Measurements from ENCODE around the gene CCDC17.
A peak's percentile ranks its signal among the peaks of the same experiment; 100 is the strongest.

The CCDC17 gene

DNA sequence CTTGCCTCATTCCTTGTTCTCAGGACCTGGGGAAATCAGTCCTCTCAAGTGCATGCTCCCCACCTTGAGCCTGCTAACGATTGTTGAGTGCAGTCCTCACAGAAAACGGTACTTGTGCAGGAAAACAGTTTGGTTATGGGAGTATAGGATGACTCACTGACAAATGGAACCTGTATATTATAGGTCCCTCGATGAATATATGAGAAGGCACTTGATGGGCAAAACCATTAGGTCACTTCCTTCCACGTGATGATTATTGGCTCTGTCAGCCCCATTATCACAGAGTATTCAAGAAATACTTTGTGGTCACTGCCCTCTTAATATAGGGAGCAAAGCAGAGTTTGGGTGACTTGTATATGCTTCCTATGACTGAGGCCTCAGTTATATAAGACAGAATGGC, 6.2 kb downstream of the CCDC17 start:
- H3K9me3 ChIP-seq (ENCODE audit: control insufficient read depth, low read length): no peaks in the 10 kb centered on the region
- no peak overlapping the region for H3K18ac ChIP-seq (ENCODE audit: low read depth in 1 of 2, low read length in 2 of 2)
- H3K79me1 ChIP-seq (replicated peaks; ENCODE audit: low read length, poor library complexity, severe bottlenecking): peaks cover 6% of the 10 kb centered on the region
- H3K27ac ChIP-seq (ENCODE audit: low read length, poor library complexity, severe bottlenecking): no peak overlapping the region
- no peak overlapping the region for H2AFZ ChIP-seq (ENCODE audit: low read depth, low read length)
- H3K14ac ChIP-seq (ENCODE audit: low read length in 2 of 2): no peak overlapping the region
- no peak overlapping the region for H2BK12ac ChIP-seq (ENCODE audit: low read length in 2 of 2)
- 39% methylated on average over 4 of the region's 4 CpGs for WGBS
- no peak overlapping the region for H4K91ac ChIP-seq (ENCODE audit: low read length)
- no peaks in the 10 kb centered on the region for H3K27me3 ChIP-seq (ENCODE audit: control insufficient read depth in 1 of 2, insufficient read depth in 1 of 2, low read length in 2 of 2)
- H3K9ac ChIP-seq (ENCODE audit: low read length): no peak overlapping the region
- H2BK5ac ChIP-seq (ENCODE audit: low read depth, low read length, poor library complexity, severe bottlenecking): no peak overlapping the region
- peak; percentile 58 for DNase-seq
- no peak overlapping the region for H3K4me2 ChIP-seq (ENCODE audit: low read length, poor library complexity, severe bottlenecking)
- H2BK15ac ChIP-seq (ENCODE audit: low read depth, poor library complexity, severe bottlenecking): no peak overlapping the region
- H2BK120ac ChIP-seq (ENCODE audit: low read depth, low read length): no peak overlapping the region
- H4K8ac ChIP-seq (ENCODE audit: low read length): no peak overlapping the region
- peaks cover 48 to 77% of the 10 kb centered on the region in 2 experiments for H3K36me3 ChIP-seq (ENCODE audit: control insufficient read depth in 1 of 2, insufficient read depth in 2 of 2, low read depth in 1 of 2, low read length in 2 of 2)
- no peak overlapping the region for H3K4me3 ChIP-seq (ENCODE audit: insufficient read depth in 1 of 2, low read depth in 1 of 2, low read length in 2 of 2)
- H3K4me1 ChIP-seq (ENCODE audit: control insufficient read depth, insufficient read depth, low read depth, low read length): no peaks in the 10 kb centered on the region
- H3K4ac ChIP-seq (ENCODE audit: low read depth in 1 of 2, low read length in 2 of 2): no peak overlapping the region
- no peak overlapping the region for H3K23ac ChIP-seq (ENCODE audit: low read length in 2 of 2)
- no peak overlapping the region for H2AK5ac ChIP-seq (ENCODE audit: low read length, severe bottlenecking)

DNA sequence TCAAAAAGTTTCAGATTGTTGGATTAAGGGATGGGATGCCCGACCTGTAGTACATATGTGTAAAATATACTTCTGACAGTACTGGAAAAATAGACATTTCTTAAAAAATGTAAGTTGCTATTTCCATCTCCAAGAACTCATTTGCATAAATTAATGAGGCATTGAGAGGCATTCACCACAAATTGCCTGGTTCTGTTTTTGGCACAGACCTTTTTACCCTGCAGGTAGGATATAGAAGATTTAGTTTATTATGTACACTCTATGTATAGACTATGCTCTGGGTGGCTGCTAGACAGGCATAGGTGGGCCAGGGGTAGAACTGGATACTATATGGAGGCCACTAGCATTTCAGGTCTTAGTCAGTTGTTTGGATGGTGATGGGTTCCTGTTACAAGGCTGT, 8.0 kb downstream of the CCDC17 start:
- H3K9me3 ChIP-seq (ENCODE audit: control insufficient read depth, low read length): no peaks in the 10 kb centered on the region
- no peak overlapping the region for H3K27ac ChIP-seq (ENCODE audit: low read length, poor library complexity, severe bottlenecking)
- H3K18ac ChIP-seq (ENCODE audit: low read depth in 1 of 2, low read length in 2 of 2): no peak overlapping the region
- H3K4me1 ChIP-seq (ENCODE audit: control insufficient read depth, insufficient read depth, low read depth, low read length): no peaks in the 10 kb centered on the region
- no peak overlapping the region for H2BK120ac ChIP-seq (ENCODE audit: low read depth, low read length)
- H4K91ac ChIP-seq (ENCODE audit: low read length): no peak overlapping the region
- no peak overlapping the region for H3K9ac ChIP-seq (ENCODE audit: low read length)
- no peaks in the 10 kb centered on the region for H3K27me3 ChIP-seq (ENCODE audit: control insufficient read depth in 1 of 2, insufficient read depth in 1 of 2, low read length in 2 of 2)
- H2AK5ac ChIP-seq (ENCODE audit: low read length, severe bottlenecking): no peak overlapping the region
- H2BK5ac ChIP-seq (ENCODE audit: low read depth, low read length, poor library complexity, severe bottlenecking): no peak overlapping the region
- no peak overlapping the region for H3K4me2 ChIP-seq (ENCODE audit: low read length, poor library complexity, severe bottlenecking)
- no CpG with 5 or more reads among the region's 1 CpG for WGBS
- H3K4ac ChIP-seq (ENCODE audit: low read depth in 1 of 2, low read length in 2 of 2): no peak overlapping the region
- no peak overlapping the region for H2AFZ ChIP-seq (ENCODE audit: low read depth, low read length)
- no peak overlapping the region for H4K8ac ChIP-seq (ENCODE audit: low read length)
- no peak overlapping the region for H3K14ac ChIP-seq (ENCODE audit: low read length in 2 of 2)
- H2BK15ac ChIP-seq (ENCODE audit: low read depth, poor library complexity, severe bottlenecking): no peak overlapping the region
- DNase-seq: no peak
- no peak overlapping the region for H2BK12ac ChIP-seq (ENCODE audit: low read length in 2 of 2)
- peaks cover 7% of the 10 kb centered on the region for H3K79me1 ChIP-seq (replicated peaks; ENCODE audit: low read length, poor library complexity, severe bottlenecking)
- H3K36me3 ChIP-seq (ENCODE audit: control insufficient read depth in 1 of 2, insufficient read depth in 2 of 2, low read depth in 1 of 2, low read length in 2 of 2): peaks cover 35 to 82% of the 10 kb centered on the region in 2 experiments
- H3K4me3 ChIP-seq (ENCODE audit: insufficient read depth in 1 of 2, low read depth in 1 of 2, low read length in 2 of 2): no peak overlapping the region
- no peak overlapping the region for H3K23ac ChIP-seq (ENCODE audit: low read length in 2 of 2)

DNA sequence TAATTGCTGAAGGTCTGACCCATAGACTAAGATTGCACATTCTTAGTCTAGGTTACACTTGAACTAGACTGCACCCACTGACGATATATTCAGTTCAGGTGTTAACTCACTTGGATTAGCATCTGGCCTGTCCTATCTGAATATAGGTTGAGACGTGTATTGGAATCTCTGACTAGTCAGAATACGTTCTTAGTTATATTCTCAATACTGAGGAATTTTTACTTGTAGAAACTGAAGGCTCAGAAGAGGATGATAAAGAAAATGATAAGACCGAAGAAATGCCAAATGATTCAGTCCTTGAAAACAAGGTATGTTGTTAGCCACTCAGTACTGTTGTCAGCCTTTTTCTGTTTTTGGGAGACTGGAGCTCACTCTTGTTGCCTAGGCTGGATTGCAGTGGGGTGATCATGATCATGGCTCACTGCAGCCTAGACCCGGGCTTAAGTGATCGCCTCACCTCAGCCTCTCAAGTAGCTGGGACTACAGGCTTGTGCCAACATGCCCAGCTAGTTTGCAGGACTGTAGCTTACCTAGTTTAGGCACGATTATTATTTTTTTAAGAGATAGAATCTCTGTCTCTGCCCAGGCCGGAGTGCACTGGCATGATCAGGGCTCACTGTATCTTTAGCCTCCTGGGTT, 10.8 kb downstream of the CCDC17 start:
- Histone ChIP-seq H2BK12ac (ENCODE audit: low read length in 2 of 2) (no peak overlapping the region), H3K4me3 (ENCODE audit: insufficient read depth in 1 of 2, low read depth in 1 of 2, low read length in 2 of 2) (no peak overlapping the region), H3K4me1 (ENCODE audit: control insufficient read depth, insufficient read depth, low read depth, low read length) (no peaks in the 10 kb centered on the region), H3K36me3 (ENCODE audit: control insufficient read depth in 1 of 2, insufficient read depth in 2 of 2, low read depth in 1 of 2, low read length in 2 of 2) (peaks cover 26 to 78% of the 10 kb centered on the region in 2 experiments), H3K79me1 (replicated peaks; ENCODE audit: low read length, poor library complexity, severe bottlenecking) (peaks cover 5% of the 10 kb centered on the region), H3K9me3 (ENCODE audit: control insufficient read depth, low read length) (no peaks in the 10 kb centered on the region), H2BK15ac (ENCODE audit: low read depth, poor library complexity, severe bottlenecking) (no peak overlapping the region), H3K18ac (ENCODE audit: low read depth in 1 of 2, low read length in 2 of 2) (no peak overlapping the region), H2AK5ac (ENCODE audit: low read length, severe bottlenecking) (no peak overlapping the region), H2AFZ (ENCODE audit: low read depth, low read length) (no peak overlapping the region), H3K4me2 (ENCODE audit: low read length, poor library complexity, severe bottlenecking) (no peak overlapping the region), H4K8ac (ENCODE audit: low read length) (no peak overlapping the region), H3K4ac (ENCODE audit: low read depth in 1 of 2, low read length in 2 of 2) (no peak overlapping the region), H2BK5ac (ENCODE audit: low read depth, low read length, poor library complexity, severe bottlenecking) (no peak overlapping the region), H3K27me3 (ENCODE audit: control insufficient read depth in 1 of 2, insufficient read depth in 1 of 2, low read length in 2 of 2) (no peaks in the 10 kb centered on the region), H3K27ac (ENCODE audit: low read length, poor library complexity, severe bottlenecking) (no peak overlapping the region), H3K9ac (ENCODE audit: low read length) (no peak overlapping the region), H3K23ac (ENCODE audit: low read length in 2 of 2) (no peak overlapping the region), H3K14ac (ENCODE audit: low read length in 2 of 2) (no peak overlapping the region), H4K91ac (ENCODE audit: low read length) (no peak overlapping the region), H2BK120ac (ENCODE audit: low read depth, low read length) (no peak overlapping the region)
- 85% methylated on average over 8 of the region's 8 CpGs for WGBS
- no peak for DNase-seq

DNA sequence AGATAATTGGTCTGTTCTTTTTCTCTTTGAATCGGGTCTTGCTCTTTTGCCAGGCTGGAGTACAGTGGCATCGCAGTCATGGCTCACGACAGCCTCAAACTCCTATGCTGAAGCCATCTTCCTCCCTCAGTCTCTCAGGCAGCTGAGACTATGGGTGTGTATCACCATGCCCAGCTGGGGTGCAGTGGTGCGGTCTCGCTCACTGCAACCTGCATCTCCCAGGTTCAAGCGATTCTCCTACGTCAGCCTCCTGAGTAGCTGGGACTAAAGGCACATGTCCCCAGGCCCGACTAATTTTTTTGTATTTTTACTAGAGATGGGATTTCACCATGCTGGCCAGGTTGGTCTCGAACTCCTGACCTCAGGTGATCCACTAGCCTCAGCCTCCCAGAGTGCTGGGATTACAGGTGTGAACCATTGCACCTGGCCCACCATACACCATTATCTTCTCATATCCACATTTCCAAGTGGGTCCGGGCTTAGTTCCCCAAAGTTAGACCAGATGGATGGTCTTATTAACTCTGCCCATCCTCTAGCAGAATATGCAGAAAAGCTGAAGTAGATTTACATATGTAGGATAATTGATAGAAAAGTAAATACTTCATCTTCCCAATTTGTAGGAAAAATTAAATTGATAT, 13.1 kb downstream of the CCDC17 start:
- DNase-seq: no peak
- H2AK5ac ChIP-seq (ENCODE audit: low read length, severe bottlenecking): no peak overlapping the region
- H2BK5ac ChIP-seq (ENCODE audit: low read depth, low read length, poor library complexity, severe bottlenecking): no peak overlapping the region
- H3K23ac ChIP-seq (ENCODE audit: low read length in 2 of 2): no peak overlapping the region
- no peak overlapping the region for H3K14ac ChIP-seq (ENCODE audit: low read length in 2 of 2)
- no peak overlapping the region for H2AFZ ChIP-seq (ENCODE audit: low read depth, low read length)
- no peak overlapping the region for H4K8ac ChIP-seq (ENCODE audit: low read length)
- no peaks in the 10 kb centered on the region for H3K27me3 ChIP-seq (ENCODE audit: control insufficient read depth in 1 of 2, insufficient read depth in 1 of 2, low read length in 2 of 2)
- H3K4me2 ChIP-seq (ENCODE audit: low read length, poor library complexity, severe bottlenecking): no peak overlapping the region
- WGBS: over 99% methylated on average over 9 of the region's 10 CpGs
- no peak overlapping the region for H2BK120ac ChIP-seq (ENCODE audit: low read depth, low read length)
- no peak overlapping the region for H2BK15ac ChIP-seq (ENCODE audit: low read depth, poor library complexity, severe bottlenecking)
- H3K4me3 ChIP-seq (ENCODE audit: insufficient read depth in 1 of 2, low read depth in 1 of 2, low read length in 2 of 2): no peak overlapping the region
- no peak overlapping the region for H3K9ac ChIP-seq (ENCODE audit: low read length)
- H2BK12ac ChIP-seq (ENCODE audit: low read length in 2 of 2): no peak overlapping the region
- no peaks in the 10 kb centered on the region for H3K4me1 ChIP-seq (ENCODE audit: control insufficient read depth, insufficient read depth, low read depth, low read length)
- no peak overlapping the region for H3K18ac ChIP-seq (ENCODE audit: low read depth in 1 of 2, low read length in 2 of 2)
- H3K9me3 ChIP-seq (ENCODE audit: control insufficient read depth, low read length): no peaks in the 10 kb centered on the region
- H3K79me1 ChIP-seq (replicated peaks; ENCODE audit: low read length, poor library complexity, severe bottlenecking): peaks cover 7% of the 10 kb centered on the region
- H4K91ac ChIP-seq (ENCODE audit: low read length): no peak overlapping the region
- H3K4ac ChIP-seq (ENCODE audit: low read depth in 1 of 2, low read length in 2 of 2): no peak overlapping the region
- H3K36me3 ChIP-seq (ENCODE audit: control insufficient read depth in 1 of 2, insufficient read depth in 2 of 2, low read depth in 1 of 2, low read length in 2 of 2): peaks cover 21 to 75% of the 10 kb centered on the region in 2 experiments
- H3K27ac ChIP-seq (ENCODE audit: low read length, poor library complexity, severe bottlenecking): no peak overlapping the region
